Mononuclear cell (primary cell): Measurements from ENCODE around the gene CIT. TPM values are rescaled to one million over a fixed set of nuclear protein-coding genes. Genes with fewer than 3 reads are reported as not detected.

Experiments
- H3K27me3 ChIP-seq: 2 replicates; pipeline ENCODE4 v1.6.0; 2011; ENCODE audit warnings: low read length, control low read depth; ENCODE audit not compliant: insufficient read depth
- H3K4me1 ChIP-seq: 2 replicates; pipeline ENCODE4 v1.5.1; 2011; ENCODE audit warnings: mild to moderate bottlenecking, low read length, control low read depth; ENCODE audit not compliant: insufficient read depth
- H3K4me3 ChIP-seq: 2 replicates; pipeline ENCODE4 v1.5.1; 2011; ENCODE audit warnings: mild to moderate bottlenecking, low read length, moderate library complexity
- H3K9me3 ChIP-seq: 2 replicates; pipeline ENCODE4 v1.5.1; 2011; ENCODE audit warnings: low read depth, mild to moderate bottlenecking, control low read depth, low read length
- total RNA-seq: library from RNA; depleted of rRNA; stranded (reverse); fragments of >200 nt; gene quantifications from one replicate; pipeline ENCODE4 v1.2.3, GENCODE V29; 2012

The CIT gene
- total RNA-seq, 1 donor, result 0.84 TPM

DNA sequence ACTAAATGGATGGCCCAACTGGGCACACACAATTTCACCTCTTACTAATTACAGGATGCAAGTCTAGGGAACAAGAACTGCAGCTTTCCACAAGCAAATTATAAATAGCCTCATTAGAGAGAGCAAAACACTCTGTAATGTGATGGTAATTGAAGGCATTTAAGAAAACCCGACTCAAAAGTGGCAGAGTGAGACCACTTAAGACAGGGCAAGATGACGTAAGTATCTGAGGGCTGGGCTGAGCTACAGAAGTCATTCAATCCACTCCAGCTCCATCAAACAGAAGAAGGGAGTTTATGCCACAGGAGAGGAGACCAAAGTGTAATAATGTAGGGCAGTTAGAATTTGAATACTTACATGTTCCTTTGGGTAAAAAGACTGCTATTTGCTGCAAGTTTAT, 118.9 kb downstream of the CIT start:
- Histone ChIP-seq H3K4me3 (no peak overlapping the region), H3K27me3 (no peaks in the 10 kb centered on the region)

DNA sequence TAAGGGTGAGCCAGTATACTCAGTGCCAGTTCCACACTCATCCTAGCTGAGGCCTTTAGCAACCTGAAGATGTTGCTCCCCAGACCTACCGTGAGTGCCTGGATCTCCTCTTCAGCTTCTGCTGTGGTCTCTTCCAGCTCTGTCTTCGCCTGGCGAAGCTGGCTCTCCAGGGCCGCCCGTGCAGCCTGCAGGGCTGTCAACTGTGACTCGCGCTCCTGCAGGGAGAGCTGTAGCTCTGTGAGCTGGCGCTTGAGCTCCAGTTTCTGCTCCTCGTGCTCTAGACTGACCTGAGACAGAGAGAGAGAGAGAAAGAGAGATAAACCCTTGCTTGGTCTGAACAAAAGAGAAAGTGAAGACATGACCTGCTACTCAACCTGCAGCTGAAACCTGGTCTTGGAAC, 125.2 kb downstream of the CIT start:
- Histone ChIP-seq H3K9me3 (no peaks in the 10 kb centered on the region), H3K4me1 (no peaks in the 10 kb centered on the region), H3K27me3 (no peaks in the 10 kb centered on the region), H3K4me3 (no peak overlapping the region)

More for the DNA sequence above, 118.9 kb downstream of the CIT start:
- Histone ChIP-seq H3K4me1 (no peaks in the 10 kb centered on the region), H3K9me3 (no peaks in the 10 kb centered on the region)

DNA sequence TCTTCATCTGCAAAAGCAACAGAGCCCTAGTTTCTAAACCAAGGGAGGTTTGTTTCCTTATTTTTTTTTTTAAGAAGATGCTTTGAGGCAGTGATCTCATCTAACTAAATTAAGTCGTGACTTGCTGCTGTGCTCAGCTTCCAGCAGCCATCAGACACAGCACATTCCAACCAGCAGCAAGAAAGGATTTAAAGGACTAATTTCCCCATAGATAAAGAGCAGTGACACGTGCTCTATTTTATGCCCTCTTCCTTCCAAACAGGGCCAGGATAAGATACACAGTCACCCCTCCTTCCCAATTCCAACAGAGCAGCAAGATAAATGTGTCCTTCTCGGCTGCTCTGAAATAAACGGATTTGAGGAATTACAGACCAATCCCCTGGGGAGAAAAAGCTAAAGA, 127.5 kb downstream of the CIT start:
- H3K27me3 ChIP-seq, result no peaks in the 10 kb centered on the region
- peaks cover 20% of the 10 kb centered on the region for H3K9me3 ChIP-seq
- H3K4me1 ChIP-seq, result no peaks in the 10 kb centered on the region
- no peak overlapping the region for H3K4me3 ChIP-seq

DNA sequence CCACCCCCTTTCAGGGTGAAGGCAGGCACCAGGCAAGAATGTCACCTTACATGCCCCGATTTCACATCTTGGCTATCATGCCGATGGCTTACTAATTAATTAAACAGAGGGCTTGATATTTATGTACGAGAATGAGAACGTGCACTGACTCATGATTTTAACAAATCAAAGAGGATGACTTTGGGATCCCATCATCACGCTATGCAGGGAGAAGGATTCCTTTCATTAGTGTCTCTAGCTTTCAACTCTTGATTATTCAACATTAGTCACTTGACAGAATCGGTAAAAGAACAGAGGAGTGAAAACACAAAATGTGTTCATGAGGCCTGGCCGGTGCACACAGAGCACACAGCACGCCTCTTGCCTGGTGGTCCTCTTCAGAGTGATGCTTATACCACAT, 128.6 kb downstream of the CIT start:
- no peak overlapping the region for H3K4me3 ChIP-seq
- H3K4me1 ChIP-seq, result no peaks in the 10 kb centered on the region

DNA sequence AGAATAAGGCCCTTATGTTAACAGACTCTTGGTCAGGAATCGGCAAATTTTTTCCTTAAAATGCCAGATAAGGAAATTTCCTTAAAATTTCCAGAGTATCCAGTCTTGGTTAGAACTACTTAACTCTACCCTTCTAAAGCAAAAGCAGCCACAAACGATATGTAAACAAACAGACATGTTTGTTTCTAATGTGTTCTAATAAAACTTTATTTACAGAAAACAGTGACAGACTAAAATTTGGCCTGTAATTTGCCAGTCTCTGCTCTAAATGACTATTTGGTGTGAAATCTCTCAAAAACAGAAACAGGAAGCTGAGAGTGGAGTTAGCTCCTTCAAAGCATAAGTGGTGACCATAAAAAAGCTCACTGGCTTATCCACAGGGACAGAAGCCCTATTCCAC, 131.0 kb downstream of the CIT start:
- Histone ChIP-seq H3K27me3 (no peaks in the 10 kb centered on the region), H3K9me3 (peaks cover 21% of the 10 kb centered on the region)

More for the DNA sequence above, 128.6 kb downstream of the CIT start:
- Histone ChIP-seq H3K27me3 (no peaks in the 10 kb centered on the region), H3K9me3 (peaks cover 21% of the 10 kb centered on the region)

DNA sequence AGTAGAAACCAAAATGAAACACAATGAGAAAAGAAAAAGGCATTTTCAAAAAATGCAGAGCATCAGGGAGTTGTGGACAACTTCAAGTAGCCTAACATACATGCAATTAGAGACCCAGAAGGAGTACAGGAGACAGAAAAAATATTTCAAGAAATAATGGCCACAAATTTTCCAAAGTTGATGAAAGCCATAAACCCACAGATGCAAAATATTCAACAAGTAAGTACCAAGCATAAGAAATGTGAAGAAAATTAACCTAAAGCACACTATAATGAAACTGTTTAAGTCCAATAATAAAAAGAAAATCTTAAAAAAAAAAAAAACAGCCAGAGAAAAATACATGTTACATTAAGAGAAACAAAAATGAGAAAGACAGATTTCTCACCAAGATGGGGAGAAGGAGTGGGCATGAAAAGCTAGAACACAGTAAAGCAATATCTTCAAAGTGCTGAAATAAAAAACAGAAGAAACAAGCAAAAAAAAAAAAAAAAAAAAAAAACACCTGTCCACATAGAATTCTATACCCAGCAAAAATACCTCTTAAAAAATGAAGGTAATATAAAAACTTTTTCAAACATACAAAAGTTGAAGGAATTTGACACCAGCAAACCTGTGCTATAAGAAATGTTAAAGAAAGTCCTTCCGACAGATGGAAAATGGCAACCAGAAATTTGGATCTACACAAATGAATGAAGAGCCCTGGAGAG, 132.1 kb downstream of the CIT start:
- no peak overlapping the region for H3K4me3 ChIP-seq
- no peaks in the 10 kb centered on the region for H3K4me1 ChIP-seq
- H3K27me3 ChIP-seq, result no peaks in the 10 kb centered on the region
- H3K9me3 ChIP-seq, result peaks cover 21% of the 10 kb centered on the region

More for the DNA sequence above, 131.0 kb downstream of the CIT start:
- no peak overlapping the region for H3K4me3 ChIP-seq
- H3K4me1 ChIP-seq, result no peaks in the 10 kb centered on the region

DNA sequence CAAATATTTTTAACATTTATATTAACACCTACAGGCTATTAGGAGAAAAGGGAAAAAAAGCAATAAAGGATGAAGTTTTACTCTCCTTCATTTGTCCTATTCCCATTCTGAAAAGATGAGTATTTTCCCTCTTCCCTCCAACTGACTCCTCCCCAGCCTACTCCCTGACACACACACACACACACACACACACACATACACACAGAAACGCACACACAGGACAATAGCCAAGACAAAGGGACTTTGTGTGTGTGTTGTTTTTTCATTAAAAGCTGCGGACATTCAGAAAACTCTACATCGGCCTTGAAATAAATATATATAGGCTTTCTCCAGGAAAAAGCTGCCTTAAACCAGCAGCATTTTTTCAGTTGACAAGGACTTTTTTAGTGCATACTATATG, 134.4 kb downstream of the CIT start:
- H3K4me1 ChIP-seq, result no peaks in the 10 kb centered on the region
- no peaks in the 10 kb centered on the region for H3K27me3 ChIP-seq
- peaks cover 21% of the 10 kb centered on the region for H3K9me3 ChIP-seq
- H3K4me3 ChIP-seq, result no peak overlapping the region

DNA sequence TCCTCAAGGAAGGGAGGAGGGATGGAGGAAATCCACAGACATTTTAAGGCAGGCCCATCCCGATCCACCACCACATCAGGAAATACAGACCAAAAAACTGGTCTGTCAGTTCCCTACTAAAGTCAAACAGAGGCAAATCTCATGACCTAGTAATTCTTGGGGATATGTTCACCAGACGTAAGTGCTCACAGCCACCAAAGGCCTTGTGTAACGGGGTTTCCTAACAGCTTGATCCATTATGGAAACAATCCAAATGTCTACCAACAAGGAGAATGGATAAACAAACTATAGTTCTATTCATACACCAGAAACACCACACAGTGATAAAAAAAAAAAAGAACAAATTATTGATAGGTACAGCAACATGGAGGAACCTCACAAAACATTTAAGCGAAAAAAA, 136.3 kb downstream of the CIT start:
- no peak overlapping the region for H3K4me3 ChIP-seq
- H3K4me1 ChIP-seq, result no peaks in the 10 kb centered on the region

DNA sequence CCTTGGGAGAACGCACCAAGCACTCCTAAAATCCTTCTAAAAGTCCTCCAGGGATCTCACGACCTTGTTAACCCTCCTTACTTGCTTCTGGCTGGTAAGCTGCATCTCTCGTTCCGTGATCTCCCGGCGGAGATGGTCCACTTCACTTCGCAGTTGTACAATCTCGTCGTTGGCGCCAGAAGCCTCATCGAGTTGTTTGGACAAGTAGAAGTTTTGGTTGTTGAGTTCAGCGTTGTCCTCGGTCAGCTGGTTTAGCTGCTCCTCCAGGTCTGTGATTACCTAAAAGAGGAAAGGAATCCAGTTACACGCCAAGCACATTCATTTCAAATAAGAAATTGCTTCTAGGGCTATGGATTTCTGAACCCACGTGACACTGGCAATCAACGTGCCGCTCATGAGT, 142.0 kb downstream of the CIT start:
- Histone ChIP-seq H3K9me3 (no peaks in the 10 kb centered on the region), H3K27me3 (no peaks in the 10 kb centered on the region), H3K4me1 (no peaks in the 10 kb centered on the region), H3K4me3 (no peak overlapping the region)

More for the DNA sequence above, 136.3 kb downstream of the CIT start:
- H3K27me3 ChIP-seq, result no peaks in the 10 kb centered on the region
- H3K9me3 ChIP-seq, result peaks cover 13% of the 10 kb centered on the region

DNA sequence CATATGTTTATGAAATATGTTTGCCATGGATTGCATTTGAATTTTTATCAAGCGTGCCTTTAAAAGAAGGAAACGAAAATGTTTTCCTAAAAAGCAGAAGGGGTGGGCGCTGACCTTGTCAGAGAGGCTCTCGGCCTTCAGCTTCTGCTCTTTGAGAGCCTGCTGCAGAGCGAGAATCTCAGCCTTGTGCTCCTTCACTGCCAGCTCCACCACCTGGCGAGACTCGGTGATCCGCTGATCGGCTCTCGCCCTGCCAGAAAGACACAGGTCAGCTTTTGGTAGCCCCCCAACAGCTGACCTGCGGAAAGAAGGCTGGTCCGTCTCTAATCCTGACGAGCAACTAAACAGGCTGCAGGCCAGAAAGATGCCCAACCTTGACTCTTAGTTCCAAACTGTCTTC, 146.7 kb downstream of the CIT start:
- no peaks in the 10 kb centered on the region for H3K9me3 ChIP-seq

DNA sequence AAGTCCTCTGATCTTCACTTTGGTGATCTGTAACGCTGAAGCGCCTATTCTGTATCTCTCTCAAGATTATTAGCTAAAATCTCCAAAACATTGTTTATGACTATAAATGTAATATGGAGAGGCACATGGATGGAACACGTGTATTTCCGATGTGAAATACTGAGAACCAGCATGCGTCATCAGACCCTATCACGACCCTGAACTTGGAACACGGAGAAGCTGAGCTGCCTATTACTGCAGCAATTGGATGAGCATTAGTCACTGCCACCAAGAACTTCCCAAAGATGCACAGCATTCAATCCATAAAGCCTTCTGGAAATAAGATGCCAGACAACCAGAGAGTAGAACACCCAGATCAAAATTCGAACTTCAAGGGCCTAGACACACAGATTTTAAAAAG, 147.2 kb downstream of the CIT start:
- Histone ChIP-seq H3K27me3 (no peaks in the 10 kb centered on the region), H3K4me1 (no peaks in the 10 kb centered on the region), H3K4me3 (no peak overlapping the region), H3K9me3 (no peaks in the 10 kb centered on the region)

More for the DNA sequence above, 146.7 kb downstream of the CIT start:
- Histone ChIP-seq H3K27me3 (no peaks in the 10 kb centered on the region), H3K4me1 (no peaks in the 10 kb centered on the region), H3K4me3 (no peak overlapping the region)

DNA sequence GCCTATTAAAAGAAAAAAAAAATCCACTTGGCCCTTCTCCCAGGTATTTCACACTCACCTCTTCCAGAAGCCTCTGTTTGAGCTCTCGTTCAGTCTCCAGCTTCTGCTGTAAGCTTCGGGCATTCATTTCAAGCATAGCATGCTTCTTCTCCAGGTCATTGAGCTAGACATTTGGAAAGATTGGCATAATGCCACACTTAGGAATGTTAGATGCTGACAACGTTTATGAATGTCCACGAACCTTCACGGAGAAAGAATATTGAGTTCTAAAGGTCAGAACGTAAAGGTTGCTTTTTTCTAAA, 148.7 kb downstream of the CIT start:
- Histone ChIP-seq H3K9me3 (no peaks in the 10 kb centered on the region), H3K27me3 (no peaks in the 10 kb centered on the region), H3K4me3 (no peak overlapping the region), H3K4me1 (no peaks in the 10 kb centered on the region)

DNA sequence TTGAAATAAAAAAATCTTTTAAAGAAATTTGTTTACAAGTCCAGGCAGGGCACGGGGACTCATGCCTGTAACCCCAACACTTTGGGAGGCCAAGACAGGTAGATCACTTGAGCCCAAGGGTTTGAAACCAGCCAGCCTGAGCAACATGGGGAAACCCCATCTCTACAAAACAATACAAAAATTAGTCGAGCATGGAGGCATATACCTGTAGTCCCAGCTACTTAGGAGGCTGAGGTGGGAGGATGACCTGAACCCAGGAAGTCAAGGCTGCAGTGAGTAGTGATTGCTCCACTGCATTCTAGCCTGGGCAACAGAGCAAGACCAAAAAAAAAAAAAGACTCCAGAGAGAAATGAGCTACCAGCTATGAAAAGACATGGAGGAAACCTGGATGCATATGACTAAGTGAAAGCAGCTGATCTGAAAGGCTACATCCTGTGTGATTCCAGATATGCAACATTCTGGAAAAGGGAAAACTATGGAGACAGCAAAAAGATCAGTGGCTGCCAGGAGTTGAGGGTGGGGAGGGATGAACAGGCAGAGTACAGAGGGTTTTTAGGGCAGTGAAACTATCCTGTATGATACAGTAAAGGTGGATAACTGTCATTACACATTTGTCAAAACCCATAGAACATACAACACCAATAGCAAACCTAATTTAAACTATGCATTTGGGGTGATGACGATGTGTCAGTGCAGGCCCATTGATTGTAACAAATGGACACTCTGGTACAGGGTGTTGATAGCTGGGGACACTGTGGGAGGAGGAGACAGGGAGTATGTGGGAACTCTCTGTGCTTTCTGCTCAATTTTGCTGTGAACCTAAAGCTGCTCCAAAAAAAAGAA, 149.3 kb downstream of the CIT start:
- Histone ChIP-seq H3K4me1 (no peaks in the 10 kb centered on the region), H3K4me3 (no peak overlapping the region), H3K9me3 (no peaks in the 10 kb centered on the region), H3K27me3 (no peaks in the 10 kb centered on the region)

DNA sequence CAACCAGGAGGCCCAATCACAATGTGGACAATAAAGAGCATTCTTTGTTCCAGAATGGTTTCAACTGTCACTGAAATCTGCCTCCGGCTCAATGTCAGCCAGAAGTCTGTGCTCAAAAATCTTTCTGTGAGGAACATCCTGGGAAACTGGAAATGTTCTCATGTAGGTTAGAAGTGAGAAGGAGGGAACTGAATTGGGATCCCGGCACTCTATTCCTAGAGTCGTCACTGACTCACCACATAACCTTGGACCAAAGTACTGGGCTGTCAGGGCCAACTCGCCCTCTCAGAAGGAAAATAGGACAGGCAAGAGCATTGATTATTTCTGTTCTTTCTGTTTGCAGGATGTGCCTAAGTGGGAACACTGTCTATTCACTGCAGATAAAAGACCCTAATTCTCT, 151.6 kb downstream of the CIT start:
- Histone ChIP-seq H3K9me3 (no peaks in the 10 kb centered on the region), H3K27me3 (no peaks in the 10 kb centered on the region), H3K4me1 (no peaks in the 10 kb centered on the region), H3K4me3 (no peak overlapping the region)

DNA sequence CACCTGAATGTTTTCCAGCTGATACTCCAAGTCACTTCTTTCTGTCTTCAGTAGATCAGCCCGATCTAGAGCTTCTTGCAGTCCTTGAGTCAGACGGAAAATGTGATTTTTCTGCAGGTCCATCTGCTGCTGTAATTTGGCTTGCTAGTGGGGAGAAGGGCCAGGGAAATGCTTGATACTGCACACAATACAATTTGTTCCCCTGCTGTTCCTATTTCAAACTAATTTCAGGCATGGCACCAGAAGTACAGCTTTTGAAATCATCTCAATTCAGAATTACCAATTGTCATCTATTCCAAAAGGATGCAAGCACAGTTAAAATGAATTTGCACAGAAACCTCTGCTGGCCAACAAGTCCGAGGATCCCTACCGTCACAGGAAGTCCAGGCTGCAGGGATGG, 155.8 kb downstream of the CIT start:
- no peak overlapping the region for H3K4me3 ChIP-seq
- no peaks in the 10 kb centered on the region for H3K4me1 ChIP-seq
- H3K9me3 ChIP-seq, result no peaks in the 10 kb centered on the region
- no peaks in the 10 kb centered on the region for H3K27me3 ChIP-seq

DNA sequence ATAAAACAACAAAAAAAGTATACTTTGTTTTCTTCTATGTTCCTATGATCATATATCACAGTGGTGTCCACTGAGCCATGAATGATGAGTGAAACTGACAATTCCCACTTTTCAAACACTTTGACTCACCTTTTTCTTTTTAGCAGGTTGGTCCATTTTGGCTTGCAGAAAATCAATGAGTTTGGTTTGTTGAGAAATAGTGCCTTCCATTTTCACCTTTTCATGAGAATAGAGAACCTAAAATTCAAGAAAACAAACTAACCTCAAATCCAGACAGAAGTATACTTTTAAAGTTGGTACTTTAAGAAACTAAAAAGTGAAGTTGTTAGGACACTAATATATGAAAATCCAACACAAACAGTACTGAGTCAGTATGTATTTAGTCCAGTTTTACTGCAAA, 156.8 kb downstream of the CIT start:
- Histone ChIP-seq H3K4me3 (no peak overlapping the region), H3K27me3 (no peaks in the 10 kb centered on the region)

More for the DNA sequence above, 156.8 kb downstream of the CIT start:
- H3K9me3 ChIP-seq, result no peaks in the 10 kb centered on the region
- no peaks in the 10 kb centered on the region for H3K4me1 ChIP-seq
